Measurements from ENCODE around the gene PDZD7.

Gene PDZD7

DNA sequence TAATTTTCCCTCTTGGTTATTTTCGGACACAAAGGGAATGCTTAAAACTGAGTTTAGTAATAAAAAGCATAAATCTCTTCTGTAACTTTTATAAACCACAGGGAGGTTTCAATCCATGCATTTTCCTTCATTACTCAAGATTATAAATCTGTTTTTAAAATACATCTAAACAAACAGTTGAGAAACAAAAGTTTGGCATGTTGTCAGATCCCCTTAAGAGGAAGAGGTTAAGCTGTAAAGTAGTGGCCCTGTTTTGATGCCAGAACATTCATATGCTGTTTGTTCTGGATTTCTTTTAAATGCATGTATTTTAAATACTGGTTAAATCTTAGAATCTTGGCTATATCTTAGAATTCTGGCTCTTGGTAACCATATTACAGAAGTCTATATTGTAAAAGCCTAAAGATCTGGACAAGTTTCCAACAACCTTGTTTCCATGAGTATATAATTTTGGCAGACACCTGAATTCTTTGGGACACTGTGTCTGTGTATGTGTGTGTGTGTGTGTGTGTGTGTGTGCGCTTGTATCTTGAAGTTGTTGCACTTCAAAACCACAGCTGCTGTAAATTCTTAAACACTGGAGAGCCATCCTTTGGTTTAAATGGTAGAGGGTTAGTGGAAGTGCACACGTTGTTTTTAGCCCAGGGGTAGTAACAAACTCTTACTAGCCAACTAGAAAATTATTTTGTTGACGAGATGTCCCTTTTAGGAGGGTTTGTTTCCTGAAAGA lies 68.4 kb downstream of the PDZD7 start:
- no peak for DNase-seq

DNA sequence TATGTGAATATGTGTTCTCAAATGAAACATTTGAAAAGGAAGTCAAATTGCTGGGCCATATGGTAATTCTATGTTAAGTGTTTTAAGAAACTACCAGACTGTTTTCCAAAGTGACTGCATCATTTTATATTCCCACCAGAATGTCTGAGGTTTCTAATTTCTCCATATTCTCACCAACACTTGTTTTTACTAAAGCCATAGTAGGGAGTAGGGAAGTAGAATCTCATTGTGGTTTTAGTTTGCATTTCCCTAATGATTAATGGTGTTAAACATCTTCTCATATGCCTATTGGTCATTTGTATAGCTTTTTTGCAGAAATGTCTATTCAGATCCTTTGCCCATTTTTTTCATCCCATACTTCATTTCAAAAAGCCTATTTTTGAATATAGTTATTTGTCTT lies 70.7 kb downstream of the PDZD7 start:
- DNase-seq, result no peak

Data from CD4-positive, alpha-beta T cell treated with Interleukin-6 for 4 hours (primary cell).